Left renal pelvis (tissue), 4 donors: ENCODE results near the gene NFIC. TPM values are rescaled to one million over a fixed set of nuclear protein-coding genes. Genes with fewer than 3 reads are reported as not detected.
"Not testable (repeated sequence)": the region's sequence is repeated elsewhere in the genome, so short reads cannot be mapped to it uniquely, and the experiment has no call there.

Source experiments
- DNase-seq, 4 donors: peaks; one replicate each; pipeline ENCODE4 v3.0.0-alpha.2; 2013; ENCODE audit warnings: low read depth in 4 of 4, low spot score in 3 of 4
- polyA plus RNA-seq, 4 donors: library from polyadenylated mRNA; unstranded; fragments of 120-200 nt; gene quantifications; one replicate each; pipeline ENCODE4 v1.2.1, GENCODE V29; 2013; ENCODE audit not compliant: insufficient read length in 4 of 4

Gene NFIC
- polyA plus RNA-seq, 4 donors, result 21.7 to 57.6 (median 26.6) TPM

GRCh38 chr19:3413796-3414327, 47.5 kb downstream of the NFIC start:
- no peak for DNase-seq

DNA sequence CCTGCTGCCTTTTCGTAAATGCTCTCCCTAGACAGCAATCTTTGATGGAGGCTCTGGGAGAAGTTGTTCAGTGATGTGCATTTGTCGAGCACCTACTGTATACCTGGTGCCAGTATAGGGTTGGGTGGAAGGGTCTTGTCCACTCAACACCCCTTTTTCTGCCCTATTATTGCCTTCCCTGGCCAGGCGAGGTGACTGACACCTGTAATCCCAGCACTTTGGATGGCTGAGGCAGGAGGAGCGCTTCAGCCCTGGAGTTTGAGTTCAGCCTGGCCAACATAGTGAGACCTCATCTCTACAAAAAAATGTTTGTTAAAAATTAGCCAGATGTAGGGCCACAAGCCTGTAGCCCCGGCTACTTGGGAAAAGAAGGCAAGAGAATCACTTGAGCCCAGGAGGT, 49.3 kb downstream of the NFIC start:
- no peak for DNase-seq

GRCh38 chr19:3420244-3420755, 53.9 kb downstream of the NFIC start:
- DNase-seq, result no peak

DNA sequence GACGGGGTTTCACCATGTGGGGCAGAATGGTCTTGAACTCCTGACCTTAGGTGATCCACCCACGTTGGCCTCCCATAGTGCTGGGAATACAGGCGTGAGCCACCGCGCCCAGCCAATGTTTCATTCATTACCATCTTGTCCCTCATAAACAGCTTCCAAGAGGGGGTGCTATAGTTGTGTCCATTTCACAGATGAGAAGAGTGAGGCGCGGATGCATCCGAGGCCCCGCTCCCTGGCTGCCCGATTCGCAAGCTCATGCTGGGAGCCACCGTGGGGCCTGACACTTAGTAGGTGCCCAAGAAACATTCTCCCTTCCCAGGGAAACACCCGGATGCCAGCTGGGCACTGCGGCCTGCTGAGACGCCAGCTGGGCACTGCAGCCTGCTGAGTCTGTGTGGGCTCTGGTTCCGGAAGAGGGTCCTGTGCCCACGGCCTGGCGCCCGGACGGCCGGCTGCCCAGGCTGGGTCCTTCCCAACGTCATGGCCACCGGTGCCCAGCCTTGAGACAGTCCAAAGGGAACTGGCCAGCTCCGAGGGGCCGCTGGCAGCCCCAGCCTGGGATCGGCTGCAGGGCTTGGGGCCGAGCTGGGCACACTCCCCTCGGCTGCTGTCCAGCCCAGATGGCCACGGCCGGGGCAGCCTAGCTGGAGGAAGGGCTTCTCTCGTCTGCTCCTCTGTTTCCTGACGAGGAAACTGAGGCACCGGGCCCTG, 54.7 kb downstream of the NFIC start:
- no peak for DNase-seq

GRCh38 chr19:3421656-3422055, 55.3 kb downstream of the NFIC start:
- DNase-seq, result not testable (repeated sequence)

DNA sequence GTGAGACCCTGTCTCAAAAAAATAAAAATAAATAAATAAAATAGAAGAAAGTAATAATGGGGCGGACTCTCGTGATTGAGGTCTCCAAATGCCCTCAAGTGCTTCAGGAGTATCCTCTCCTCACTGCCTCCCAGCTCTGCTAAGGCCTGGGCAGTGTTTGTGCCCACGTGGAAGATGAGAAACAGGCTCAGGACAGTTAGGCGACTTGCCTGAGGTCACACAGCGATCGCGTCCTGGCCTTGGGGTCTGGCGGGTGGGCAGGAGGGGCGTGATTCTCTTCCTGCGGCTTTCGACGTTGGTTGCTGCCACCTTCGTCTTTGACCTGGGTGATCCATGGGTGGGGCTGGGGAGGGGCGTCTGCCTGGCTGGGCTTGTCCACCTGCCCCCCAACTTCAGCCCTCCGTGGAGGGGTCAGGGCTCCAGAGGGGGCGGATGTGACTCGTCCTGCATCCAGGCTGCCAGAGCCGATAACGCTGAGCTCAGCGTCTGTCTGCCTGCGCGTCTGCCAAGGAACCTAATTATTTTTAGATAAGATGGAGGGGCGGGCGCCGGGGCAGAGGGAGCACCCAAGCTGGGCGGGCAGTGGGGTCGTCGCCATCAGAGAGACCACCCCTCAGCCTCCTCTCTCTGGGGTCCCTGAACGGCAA, 56.9 kb downstream of the NFIC start:
- no peak for DNase-seq

GRCh38 chr19:3426433-3426832, 60.0 kb downstream of the NFIC start:
- DNase-seq, result no peak

DNA sequence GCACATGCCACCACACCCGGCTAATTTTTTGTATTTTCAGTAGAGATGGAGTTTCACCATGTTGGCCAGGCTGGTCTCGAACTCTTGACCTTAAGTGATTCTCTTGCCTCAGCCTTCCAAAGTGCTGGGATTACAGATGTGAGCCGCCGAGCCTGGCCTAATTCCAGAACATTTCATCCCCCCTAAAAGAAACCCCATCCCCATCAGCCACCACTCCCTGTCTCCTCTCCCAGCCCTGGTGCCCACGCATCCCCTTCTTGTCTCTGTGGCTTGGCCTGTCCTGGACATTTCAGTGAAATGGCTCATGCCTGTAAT, 63.9 kb downstream of the NFIC start:
- DNase-seq, result not testable (repeated sequence)

DNA sequence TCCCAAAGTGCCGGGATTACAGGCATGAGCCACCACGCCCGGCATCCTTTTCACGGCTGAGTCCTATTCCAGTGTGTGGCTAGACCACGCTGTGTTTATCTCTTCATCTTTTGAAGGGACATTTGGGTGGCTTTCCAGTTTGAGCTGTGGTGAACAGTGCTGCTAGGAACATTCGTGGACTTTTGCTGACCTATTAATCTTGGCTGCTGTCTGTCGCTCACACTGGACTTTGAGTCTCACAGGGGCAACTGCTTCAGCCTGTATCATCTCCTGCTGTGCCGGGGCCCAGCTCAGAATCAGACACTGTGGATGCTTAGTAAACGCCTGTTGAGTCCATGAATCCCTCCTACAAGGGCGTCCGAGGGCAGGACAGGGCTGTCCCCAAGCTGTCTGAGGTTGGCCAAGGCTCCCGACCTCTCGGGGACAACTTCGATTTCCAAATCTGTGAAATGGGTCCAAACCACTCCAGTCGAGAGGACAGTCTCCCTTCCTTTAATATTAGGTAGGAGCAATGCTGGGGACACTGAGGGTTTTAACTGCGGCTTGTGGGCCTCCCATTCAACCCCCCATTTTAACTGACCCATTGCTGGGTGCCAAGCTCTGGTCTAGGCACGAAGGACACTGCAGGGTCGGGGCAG, 65.5 kb downstream of the NFIC start:
- no peak for DNase-seq

DNA sequence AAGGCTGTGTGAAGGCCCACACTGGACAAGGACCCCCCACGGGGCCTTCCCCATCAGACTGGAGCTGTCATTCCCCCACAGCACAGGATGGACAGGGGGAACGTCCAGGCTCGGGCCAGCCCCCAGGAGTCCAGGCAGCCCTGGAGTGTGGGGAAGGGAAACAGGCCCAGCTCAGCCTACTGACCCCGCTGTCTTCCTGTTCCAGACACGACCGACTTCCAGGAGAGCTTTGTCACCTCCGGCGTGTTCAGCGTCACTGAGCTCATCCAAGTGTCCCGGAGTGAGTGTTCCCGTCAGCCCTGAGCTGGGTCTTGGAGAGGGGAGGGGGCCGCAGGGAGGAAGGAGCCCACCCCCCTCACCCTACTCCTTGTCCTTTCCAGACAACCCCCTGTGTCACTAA, 66.9 kb downstream of the NFIC start:
- DNase-seq, result no peak

GRCh38 chr19:3433805-3434540, 67.6 kb downstream of the NFIC start:
- DNase-seq, result no peak

GRCh38 chr19:3434630-3435553, 68.5 kb downstream of the NFIC start:
- DNase-seq, result peak; percentile 84 to 91 (median 87)

GRCh38 chr19:3440082-3440481, 73.7 kb downstream of the NFIC start:
- no peak for DNase-seq

DNA sequence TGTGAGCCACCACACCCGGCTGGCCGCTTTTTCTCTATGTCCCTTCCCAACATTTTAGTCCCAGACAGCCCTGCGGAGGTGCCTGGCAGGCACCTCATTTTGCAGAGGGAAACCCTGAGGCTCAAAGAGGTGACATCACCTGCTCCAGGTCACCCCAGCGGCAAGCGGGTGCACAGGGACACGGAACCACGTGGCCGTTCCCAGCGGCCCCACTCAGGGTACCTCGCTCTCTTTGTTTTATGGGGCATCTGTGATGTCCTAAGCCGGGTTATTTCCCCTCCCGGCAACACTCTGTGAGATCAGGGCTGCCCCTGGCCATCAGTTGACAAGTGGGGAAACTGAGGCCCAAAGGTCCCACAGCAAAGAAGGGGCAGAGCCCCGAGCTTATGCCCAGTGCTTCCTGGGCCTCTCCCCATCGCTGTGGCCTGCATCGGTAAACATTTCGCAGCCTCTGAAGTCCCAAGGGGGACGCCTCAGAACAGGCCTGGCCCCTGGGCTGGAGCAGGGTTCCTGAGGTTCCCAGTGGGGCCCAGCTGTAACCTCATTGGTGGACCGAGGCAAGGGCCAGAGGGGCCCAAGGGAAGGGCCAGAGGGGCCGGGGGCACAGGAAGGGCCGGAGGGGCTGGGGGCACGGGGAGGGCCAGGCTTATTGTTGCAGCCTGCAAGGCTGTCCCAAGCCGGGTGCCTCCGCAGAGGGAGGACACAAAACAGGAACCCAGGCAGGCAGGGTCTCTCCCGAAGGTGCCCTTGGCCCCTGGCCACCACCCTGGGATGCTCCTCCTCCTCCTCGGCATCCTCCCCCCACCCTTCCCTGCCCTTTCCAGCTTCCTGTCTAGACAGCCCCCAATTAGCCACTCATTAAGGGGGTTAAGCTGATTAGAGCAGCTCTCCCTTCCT, 75.0 kb downstream of the NFIC start:
- no peak for DNase-seq

- DNase-seq, result no peak
Observed at GRCh38 chr19:3441986-3442329, 75.6 kb downstream of the NFIC start.

- DNase-seq, result no peak
Observed at GRCh38 chr19:3442487-3443071, 76.2 kb downstream of the NFIC start.

GRCh38 chr19:3443840-3444694, 77.7 kb downstream of the NFIC start:
- DNase-seq, result no peak
